HepG2 (cell line): ENCODE results near the gene PLLP. TPM values are rescaled to one million over a fixed set of nuclear protein-coding genes. Genes with fewer than 3 reads are reported as not detected.

Source experiments
- ATF2 ChIP-seq: sonication (generic); formaldehyde crosslinking; IDR thresholded peaks from 2 replicates; pipeline ENCODE4 v1.4.0; 2020; ENCODE audit warnings: missing genetic modification reagents
- DMTF1 ChIP-seq: sonication (generic); formaldehyde crosslinking; IDR thresholded peaks from 2 replicates; pipeline ENCODE4 v1.4.0; 2020; ENCODE audit warnings: mild to moderate bottlenecking, missing genetic modification reagents
- DRAP1 ChIP-seq: IDR thresholded peaks from 2 replicates; pipeline ENCODE4 v1.6.1; 2016; ENCODE audit warnings: missing genetic modification reagents, missing compliant biosample characterization
- E2F5 ChIP-seq: sonication (generic); formaldehyde crosslinking; conservative IDR thresholded peaks from 2 replicates; pipeline ENCODE4 v1.4.0; 2020; ENCODE audit warnings: missing genetic modification reagents
- IRF9 ChIP-seq: sonication (generic); formaldehyde crosslinking; IDR thresholded peaks from 2 replicates; pipeline ENCODE4 v1.8.0; 2022; ENCODE audit warnings: missing genetic modification reagents, mild to moderate bottlenecking, borderline replicate concordance
- KAT7 ChIP-seq: IDR thresholded peaks from 2 replicates; pipeline ENCODE4 v1.6.1; 2018; ENCODE audit warnings: borderline replicate concordance, missing compliant biosample characterization
- KLF9 ChIP-seq: IDR thresholded peaks from 2 replicates; pipeline ENCODE4 v1.6.1; 2016; ENCODE audit warnings: low read depth
- MAF1 ChIP-seq: sonication (generic); formaldehyde crosslinking; IDR thresholded peaks from 2 replicates; pipeline ENCODE4 v1.5.0; 2020; ENCODE audit warnings: missing genetic modification reagents, borderline replicate concordance
- PBX3 ChIP-seq: sonication (generic); formaldehyde crosslinking; IDR thresholded peaks from 2 replicates; pipeline ENCODE4 v1.8.1; 2023; ENCODE audit warnings: missing genetic modification reagents, inconsistent platforms, borderline replicate concordance
- PHB2 ChIP-seq: fragments of 450-650 bp; IDR thresholded peaks from 2 replicates; pipeline ENCODE4 v1.6.1; 2018; ENCODE audit not compliant: partially characterized antibody
- POLR2A ChIP-seq, 2 experiments: IDR thresholded peaks; 2 replicates each; pipeline ENCODE4 v1.6.1; 2011; ENCODE audit warnings: low read depth in 2 of 2, low read length in 2 of 2, mild to moderate bottlenecking in 1 of 2, moderate library complexity in 1 of 2; ENCODE audit not compliant: insufficient read depth in 1 of 2
- SAP130 ChIP-seq: IDR thresholded peaks from 2 replicates; pipeline ENCODE4 v1.6.1; 2016; ENCODE audit warnings: low read depth
- ZFP36L1 ChIP-seq: sonication (generic); formaldehyde crosslinking; IDR thresholded peaks from 2 replicates; pipeline ENCODE4 v1.8.0; 2022; ENCODE audit warnings: mild to moderate bottlenecking, missing genetic modification reagents, moderate library complexity
- ZNF17 ChIP-seq: sonication (generic); formaldehyde crosslinking; IDR thresholded peaks from 2 replicates; pipeline ENCODE4 v1.5.0; 2020; ENCODE audit warnings: mild to moderate bottlenecking, missing genetic modification reagents
- ZNF230 ChIP-seq: sonication (generic); formaldehyde crosslinking; IDR thresholded peaks from 2 replicates; pipeline ENCODE4 v1.4.0; 2020; ENCODE audit warnings: mild to moderate bottlenecking, missing genetic modification reagents
- ZNF512 ChIP-seq: sonication (generic); formaldehyde crosslinking; IDR thresholded peaks from 2 replicates; pipeline ENCODE4 v1.4.0; 2020; ENCODE audit warnings: mild to moderate bottlenecking, missing genetic modification reagents
- ZNF614 ChIP-seq: IDR thresholded peaks from 2 replicates; pipeline ENCODE4 v1.6.1; 2018; ENCODE audit warnings: missing biosample characterization, missing genetic modification reagents, inconsistent platforms, borderline replicate concordance
- ZNF619 ChIP-seq: sonication (generic); formaldehyde crosslinking; IDR thresholded peaks from 2 replicates; pipeline ENCODE4 v1.4.0; 2020; ENCODE audit warnings: mild to moderate bottlenecking, missing genetic modification reagents
- ZNF678 ChIP-seq: sonication (generic); formaldehyde crosslinking; IDR thresholded peaks from 2 replicates; pipeline ENCODE4 v1.4.0; 2020; ENCODE audit warnings: mild to moderate bottlenecking, missing genetic modification reagents
- ZNF768 ChIP-seq: sonication (generic); formaldehyde crosslinking; IDR thresholded peaks from 2 replicates; pipeline ENCODE4 v1.4.0; 2020; ENCODE audit warnings: missing genetic modification reagents
- polyA plus RNA-seq, 8 experiments: library from polyadenylated mRNA; depleted of rRNA in 3 of 8; stranded (reverse) in 7 of 8; unstranded in 1 of 8; fragments of >200 nt; fragmentation: Illumina TruSeq in 4 of 8; extraction: Trizol in 4 of 8; gene quantifications; 2 replicates each; pipeline versions ENCODE4 v1.2.1 to v1.2.3, GENCODE V29; 2011 to 2016; ENCODE audit warnings: low read depth in 4 of 8, missing spikeins in 1 of 8, mixed read lengths in 1 of 8; ENCODE audit not compliant: insufficient read depth in 1 of 8
- total RNA-seq, 5 experiments: library from RNA; depleted of rRNA; stranded (reverse); fragments of >200 nt; fragmentation: Illumina TruSeq; extraction: Trizol; gene quantifications; 2 replicates each; pipeline ENCODE4 v1.2.3, GENCODE V29; 2016; ENCODE audit warnings: low read depth in 1 of 5

The PLLP gene
- total and polyA plus RNA-seq, 2 of the 13 experiments (the other 11 are each of a cell fraction or from before 2014, with no cell fraction given) = 60.6 to 127 TPM

GRCh38 chr16:57284209-57284951 is at the start of gene PLLP (continued):
- TF ChIP-seq ATF2 (peak; percentile 67; the same call in 1 of the 2 replicates), ZNF619 (CRISPR knock-in tag) (peak; percentile 31; the same call in 1 of the 2 replicates), ZNF768 (CRISPR knock-in tag) (no peak; the same call in none of the 2 replicates), PBX3 (CRISPR knock-in tag) (peak; percentile 90; the same call in 1 of the 2 replicates), PHB2 (no peak), DRAP1 (CRISPR knock-in tag) (peak; percentile 54; the same call in 1 of the 2 replicates), SAP130 (CRISPR knock-in tag) (peak; percentile 75), ZFP36L1 (CRISPR knock-in tag) (peak; percentile 63; the same call in 1 of the 2 replicates), IRF9 (CRISPR knock-in tag) (peak; percentile 98), E2F5 (no peak), ZNF678 (CRISPR knock-in tag) (peak; percentile 97), ZNF230 (CRISPR knock-in tag) (peak; percentile 99), KLF9 (CRISPR knock-in tag) (peak; percentile 93), KAT7 (CRISPR knock-in tag) (peak; percentile 96; the same call in 1 of the 2 replicates), ZNF614 (CRISPR knock-in tag) (peak; percentile 29; the same call in 1 of the 2 replicates), MAF1 (peak; percentile 87; the same call in 1 of the 2 replicates), POLR2A (IDR thresholded peaks at IDR 0.05; ENCODE audit: insufficient read depth in 1 of 2, low read depth in 2 of 2, low read length in 2 of 2) (peak; percentile 52 to 91; a peak in 3 of 4 replicates), DMTF1 (CRISPR knock-in tag) (peak; percentile 89; the same call in 1 of the 2 replicates), ZNF512 (CRISPR knock-in tag) (no peak), ZNF17 (CRISPR knock-in tag) (0 out of 2 replicates have a peak, but pooled peaks have one; percentile 93)
